Measurements from ENCODE around the gene PRSS33. TPM values are rescaled to one million over a fixed set of nuclear protein-coding genes. Genes with fewer than 3 reads are reported as not detected.

Gene PRSS33
- total RNA-seq, 1 donor from 2014 or later: not detected

DNA sequence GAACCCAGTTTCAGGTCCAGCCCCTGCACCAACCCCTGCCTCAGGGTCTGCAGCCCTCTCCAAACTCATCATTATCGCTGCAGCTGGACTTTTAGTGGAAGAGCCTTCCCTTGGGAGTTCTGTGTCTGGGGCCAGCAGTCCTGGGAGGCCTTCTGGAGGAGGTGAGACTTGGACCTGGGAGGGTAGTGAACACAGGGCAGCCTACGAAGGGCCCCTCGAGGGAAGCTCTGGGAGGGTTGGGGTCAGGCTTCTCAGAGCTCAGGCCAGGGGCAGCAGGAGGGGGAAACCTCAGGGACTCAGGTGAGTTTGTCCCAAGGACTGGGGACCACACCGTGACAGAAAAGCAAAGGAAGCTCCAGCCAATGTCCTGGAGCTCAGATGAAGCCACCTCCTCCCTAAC is 46.2 kb downstream of the PRSS33 start:
- no peak for DNase-seq

DNA sequence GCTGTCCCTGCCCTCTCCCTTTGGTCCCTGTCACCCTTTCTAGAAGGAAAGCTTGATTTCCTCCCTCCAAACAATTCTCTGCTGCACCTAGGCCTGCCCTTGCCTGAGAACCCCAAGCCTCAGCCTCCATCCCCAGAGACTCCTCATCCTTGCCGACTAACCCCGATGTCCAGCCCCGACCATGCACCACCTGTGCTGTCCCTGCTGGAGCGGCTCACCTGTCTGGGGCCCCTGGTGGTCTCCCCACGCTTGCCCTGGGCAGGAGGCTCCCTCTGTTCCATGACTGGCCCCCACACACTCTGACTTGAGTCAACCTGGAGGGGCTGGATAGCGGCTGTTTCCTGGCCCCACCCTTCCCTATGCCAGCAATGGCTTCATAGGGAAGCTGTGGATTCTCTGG is 46.9 kb downstream of the PRSS33 start:
- no peak for DNase-seq

GRCh38 chr16:2739625-2740430 is 47.5 kb downstream of the PRSS33 start:
- no peak for DNase-seq

GRCh38 chr16:2738615-2739014 is 48.7 kb downstream of the PRSS33 start:
- DNase-seq: no peak

DNA sequence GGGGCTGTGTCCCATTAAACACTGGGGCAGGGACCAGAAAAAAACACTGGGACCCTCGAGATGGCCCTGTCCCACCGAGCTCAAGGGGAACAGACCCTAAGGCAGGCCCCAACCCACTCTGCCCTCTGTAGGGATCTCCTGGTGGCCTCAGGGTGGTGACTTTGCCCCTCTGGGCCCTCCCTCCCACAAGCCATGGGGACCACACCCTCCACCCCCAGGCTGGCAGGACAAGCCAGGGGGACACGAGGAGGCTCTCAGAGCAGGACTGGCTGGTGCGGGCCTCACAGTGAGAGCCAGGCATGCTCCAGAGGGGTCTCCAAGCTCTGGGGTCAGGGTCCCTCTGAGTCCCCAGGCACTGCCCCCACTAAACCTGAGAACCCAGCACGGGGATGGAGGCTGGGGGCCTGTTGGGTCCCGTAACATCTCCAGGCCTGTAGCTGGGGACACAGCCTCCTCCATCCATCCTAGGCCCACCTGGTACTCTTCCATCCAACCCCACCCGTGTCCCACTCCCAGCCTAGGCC is 49.4 kb downstream of the PRSS33 start:
- DNase-seq: no peak

GRCh38 chr16:2737238-2737605 is 50.1 kb downstream of the PRSS33 start:
- DNase-seq: no peak

DNA sequence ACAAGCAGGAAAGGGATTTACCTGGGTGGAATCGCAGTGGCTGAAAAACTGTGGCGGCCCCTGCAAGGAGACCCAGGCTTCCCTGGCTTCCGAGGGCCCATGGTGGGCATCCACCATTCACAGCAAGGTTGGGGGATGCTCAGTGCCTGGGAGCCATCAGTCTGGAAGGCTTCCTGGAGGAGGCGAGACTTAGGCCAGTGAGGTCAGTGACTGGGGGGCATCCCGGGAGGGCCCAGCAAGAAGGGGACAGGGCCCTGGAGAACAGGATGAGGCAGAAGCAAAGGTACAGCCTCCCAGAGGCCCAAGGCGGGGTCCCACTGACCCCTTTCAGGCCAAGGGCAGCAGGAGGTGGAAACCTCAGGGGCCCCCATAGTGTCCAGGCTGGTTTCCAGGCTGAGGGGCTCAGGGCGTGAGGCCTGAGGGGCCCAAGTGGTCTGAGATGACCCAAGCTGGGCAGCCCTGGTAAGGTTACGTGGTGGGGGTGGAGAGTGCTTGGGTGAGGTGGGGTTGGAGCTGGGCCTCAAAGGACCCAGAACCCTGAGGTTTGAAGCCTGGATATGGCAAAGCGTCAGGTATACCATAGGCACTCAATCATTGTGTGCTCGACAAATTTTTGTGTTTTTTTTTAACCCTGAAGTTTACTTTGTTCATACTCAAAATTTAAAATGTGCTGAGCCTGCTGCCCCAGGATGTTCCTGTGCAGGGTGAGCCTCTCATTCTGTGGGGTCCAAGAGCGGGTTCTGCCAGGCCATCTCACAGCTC is 50.7 kb downstream of the PRSS33 start:
- DNase-seq: no peak

DNA sequence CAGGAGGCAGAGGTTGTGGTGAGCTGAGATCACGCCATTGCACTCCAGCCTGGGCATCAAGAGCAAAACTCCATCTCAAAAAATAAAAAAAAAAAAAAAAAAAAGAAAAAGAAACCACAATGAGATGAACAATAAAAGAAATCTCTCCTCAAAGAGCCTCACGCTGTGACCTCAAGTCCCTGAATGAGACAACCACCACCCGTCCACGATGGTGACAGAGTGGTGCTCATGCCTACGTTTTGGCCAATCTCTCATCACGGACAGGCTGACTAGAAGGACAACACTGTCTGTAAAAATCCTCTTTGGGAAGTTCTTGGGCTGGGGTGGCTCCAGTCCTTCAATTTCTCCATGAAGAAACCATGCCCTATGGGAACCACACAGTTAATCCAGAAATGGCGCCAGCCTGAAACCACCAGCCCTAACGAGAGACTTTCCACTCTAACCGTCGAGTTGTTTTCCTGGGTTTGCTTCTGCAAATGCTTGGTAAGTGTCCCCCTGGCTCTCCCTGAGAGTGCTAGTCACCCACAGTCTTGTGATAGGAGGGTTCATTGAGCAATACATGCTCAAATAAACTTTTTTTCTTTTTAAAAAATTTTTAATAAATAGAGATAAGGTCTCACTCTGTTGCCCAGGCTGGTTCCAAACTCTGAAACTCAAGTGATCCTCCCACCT is 52.4 kb downstream of the PRSS33 start:
- DNase-seq: no peak

Small RNAs within 50 kb of the gene (small RNA-seq; reads per million reads assigned to genes)
- gene SNORA3C (ENCODE audit: low replicate concordance): not detected

Other genes with a start within 250 kb of the PRSS33 start
- gene PDPK1, start 249.5 kb downstream of the PRSS33 start, total RNA-seq: 18.9 TPM
- gene KCTD5, start 105.0 kb downstream of the PRSS33 start, total RNA-seq: 13.6 TPM
- 0.39 TPM for gene PRSS27, start 67.3 kb downstream of the PRSS33 start, total RNA-seq
- 234 TPM for gene SRRM2, start 34.9 kb downstream of the PRSS33 start, total RNA-seq
- gene ELOB, start 10.3 kb downstream of the PRSS33 start, total RNA-seq: 109 TPM
- not detected for gene PRSS41, start 10.9 kb upstream of the PRSS33 start, total RNA-seq
- gene PRSS21, start 29.7 kb upstream of the PRSS33 start, total RNA-seq: not detected
- gene ZG16B, start 42.7 kb upstream of the PRSS33 start, total RNA-seq: 2.6 TPM
- 4.6 TPM for gene PRSS22, start 70.6 kb upstream of the PRSS33 start, total RNA-seq
- gene FLYWCH2, start 95.7 kb upstream of the PRSS33 start, total RNA-seq: 17.4 TPM
- 10.9 TPM for gene FLYWCH1, start 124.4 kb upstream of the PRSS33 start, total RNA-seq
- 18.8 TPM for gene KREMEN2, start 176.7 kb upstream of the PRSS33 start, total RNA-seq
- gene PAQR4, start 181.8 kb upstream of the PRSS33 start, total RNA-seq: 7.0 TPM
- gene PKMYT1, start 192.9 kb upstream of the PRSS33 start, total RNA-seq: 3.6 TPM
- gene CLDN9, start 225.4 kb upstream of the PRSS33 start, total RNA-seq: 0.39 TPM
- gene CLDN6, start 230.6 kb upstream of the PRSS33 start, total RNA-seq: 0.59 TPM
- 41.0 TPM for gene TNFRSF12A, start 232.8 kb upstream of the PRSS33 start, total RNA-seq
- gene HCFC1R1, start 236.4 kb upstream of the PRSS33 start, total RNA-seq: 15.4 TPM
- gene THOC6, start 236.5 kb upstream of the PRSS33 start, total RNA-seq: 13.7 TPM
- 10.9 TPM for gene BICDL2, start 249.4 kb upstream of the PRSS33 start, total RNA-seq